Esophagus muscularis mucosa (tissue), 4 donors: Measurements from ENCODE around the gene SLC49A3. TPM values are rescaled to one million over a fixed set of nuclear protein-coding genes. Genes with fewer than 3 reads are reported as not detected.

Source experiments
- DNase-seq: peaks from one replicate; pipeline ENCODE4 v3.0.0-alpha.2; 2017; ENCODE audit errors: extremely low spot score
- H3K27ac ChIP-seq, 4 donors: fragments of 200-600 bp; sonication (generic); replicated peaks in 1 of 4; 1 replicate in 3 of 4; 2 replicates in 1 of 4; pipeline ENCODE4 v1.5.1; 2016 to 2019; ENCODE audit warnings: mild to moderate bottlenecking in 1 of 4
- H3K27me3 ChIP-seq, 4 donors: fragments of 200-600 bp; sonication (generic); one replicate each; pipeline versions ENCODE4 v1.5.1 to v1.6.0; 2016 to 2019
- H3K36me3 ChIP-seq, 4 donors: fragments of 200-600 bp; sonication (generic); one replicate each; pipeline ENCODE4 v1.5.1; 2016 to 2019
- H3K4me1 ChIP-seq, 4 donors: fragments of 200-600 bp; sonication (generic); one replicate each; pipeline ENCODE4 v1.5.1; 2016 to 2019
- H3K4me3 ChIP-seq, 4 donors: fragments of 200-600 bp; sonication (generic); 1 replicate in 2 of 4; 2 replicates in 2 of 4; pipeline ENCODE4 v1.5.1; 2016 to 2019; ENCODE audit warnings: mild to moderate bottlenecking in 4 of 4, moderate library complexity in 1 of 4
- H3K9me3 ChIP-seq, 4 donors: fragments of 200-600 bp; sonication (generic); 1 replicate in 3 of 4; 2 replicates in 1 of 4; pipeline ENCODE4 v1.5.1; 2016 to 2019
- CTCF ChIP-seq, 3 experiments: fragments of 200-600 bp in 2 of 3; fragments of 450-650 bp in 1 of 3; sonication (generic) in 2 of 3; IDR thresholded peaks; one replicate each; pipeline ENCODE4 v1.5.1; 2017 to 2019; ENCODE audit warnings: antibody characterized with exemption in 3 of 3, mild to moderate bottlenecking in 2 of 3, moderate library complexity in 1 of 3
- EP300 ChIP-seq: sonication (generic); formaldehyde crosslinking; IDR thresholded peaks from one replicate; pipeline ENCODE4 v1.6.1; 2017; ENCODE audit warnings: antibody characterized with exemption
- POLR2A ChIP-seq: fragments of 450-650 bp; IDR thresholded peaks from one replicate; pipeline ENCODE4 v1.6.1; 2017; ENCODE audit warnings: antibody characterized with exemption, moderate library complexity, mild to moderate bottlenecking, low read depth
- POLR2AphosphoS5 ChIP-seq, 2 donors: sonication (generic); formaldehyde crosslinking; IDR thresholded peaks; one replicate each; pipeline ENCODE4 v1.6.1; 2017; ENCODE audit warnings: antibody characterized with exemption in 2 of 2
- WGBS: methylation state at CpG from one replicate; pipeline ENCODE4 v1.1.5; 2018; 5-methylcytosine and 5-hydroxymethylcytosine counted together
- intact Hi-C: fragments of 100-400 bp; cut with DNase I; formaldehyde crosslinking; loops from one replicate; pipeline ENCODE4 v1.15.1; 2023
- total RNA-seq, 4 donors: library from RNA; depleted of rRNA; stranded (reverse); fragments of >200 nt; gene quantifications; one replicate each; pipeline versions ENCODE4 v1.1.0 to v1.2.1, GENCODE V29; 2016

Gene SLC49A3
- total RNA-seq, 4 donors from 2014 or later: 5.5 to 9.4 (median 7.6) TPM

- TF ChIP-seq POLR2A (no peak), CTCF (IDR thresholded peaks at IDR 0.05) (no peak), POLR2AphosphoS5 (IDR thresholded peaks at IDR 0.05) (no peak), EP300 (no peak)
- intact Hi-C loops: no loop called here
- Histone ChIP-seq H3K27me3 (no peaks in the 10 kb centered on the region), H3K4me1 (peaks cover 23 to 42% (median 36%) of the 10 kb centered on the region in 4 donors), H3K36me3 (no peaks in the 10 kb centered on the region), H3K9me3 (no peaks in the 10 kb centered on the region), H3K27ac (no peak overlapping the region), H3K4me3 (no peak overlapping the region)
- DNase-seq: no peak
- WGBS: 96% methylated on average over 40 of the region's 46 CpGs
These were observed 15.4 kb upstream of the SLC49A3 start for GRCh38 chr4:704198-704891.

GRCh38 chr4:703336-704197, 14.6 kb upstream of the SLC49A3 start:
- Histone ChIP-seq H3K4me3 (no peak overlapping the region), H3K4me1 (peaks cover 18 to 35% (median 30%) of the 10 kb centered on the region in 4 donors), H3K27me3 (no peaks in the 10 kb centered on the region), H3K9me3 (no peaks in the 10 kb centered on the region), H3K36me3 (no peaks in the 10 kb centered on the region), H3K27ac (no peak overlapping the region)
- TF ChIP-seq EP300 (no peak), POLR2A (no peak), POLR2AphosphoS5 (IDR thresholded peaks at IDR 0.05) (no peak), CTCF (IDR thresholded peaks at IDR 0.05) (no peak)
- WGBS: 85% methylated on average over 3 of the region's 10 CpGs
- DNase-seq: no peak
- intact Hi-C loops: no loop called here

GRCh38 chr4:702618-703048, 13.7 kb upstream of the SLC49A3 start:
- TF ChIP-seq POLR2A (no peak), POLR2AphosphoS5 (IDR thresholded peaks at IDR 0.05) (no peak), EP300 (no peak), CTCF (IDR thresholded peaks at IDR 0.05) (no peak)
- 78% methylated on average over 6 of the region's 7 CpGs for WGBS
- H3K4me3 ChIP-seq: no peak overlapping the region
- DNase-seq: no peak
- no peak overlapping the region for H3K27ac ChIP-seq
- intact Hi-C loops: no loop called here
- peaks cover 11 to 26% (median 21%) of the 10 kb centered on the region in 4 donors for H3K4me1 ChIP-seq
- no peaks in the 10 kb centered on the region for H3K36me3 ChIP-seq
- no peaks in the 10 kb centered on the region for H3K9me3 ChIP-seq
- no peaks in the 10 kb centered on the region for H3K27me3 ChIP-seq

- no peak for TF ChIP-seq POLR2A
- TF ChIP-seq EP300: no peak
- TF ChIP-seq CTCF (IDR thresholded peaks at IDR 0.05): no peak
- TF ChIP-seq POLR2AphosphoS5 (IDR thresholded peaks at IDR 0.05): no peak
- Histone ChIP-seq H3K4me3 (no peak overlapping the region), H3K27me3 (peaks cover 0 to under 1% (median 0%) of the 10 kb centered on the region in 4 donors), H3K9me3 (no peaks in the 10 kb centered on the region), H3K36me3 (no peaks in the 10 kb centered on the region), H3K4me1 (peaks cover 3 to 10% (median 7%) of the 10 kb centered on the region in 4 donors), H3K27ac (no peak overlapping the region)
- intact Hi-C loops: no loop called here
- WGBS: 74% methylated on average over 16 of the region's 16 CpGs
- no peak for DNase-seq
These were observed 11.8 kb upstream of the SLC49A3 start for GRCh38 chr4:700587-701264.
